Memory B cell (primary cell): Measurements from ENCODE around the gene BEND6.
"Not testable (repeated sequence)": the region's sequence is repeated elsewhere in the genome, so short reads cannot be mapped to it uniquely, and the experiment has no call there.

Experiments
- ATAC-seq: fragments of 150-1000 bp; cut with Tn5 transposase; 2 replicates; pipeline ENCODE4 v1.10.0; 2021; ENCODE audit warnings: low read depth, mild to moderate bottlenecking, moderate library complexity
- DNase-seq, 2 donors: peaks; one replicate each; pipeline ENCODE4 v3.0.0; 2022; ENCODE audit warnings: low spot score in 2 of 2
- H3K27ac Mint-ChIP-seq: one replicate; pipeline ENCODE4 v1.8.0; 2022; ENCODE audit warnings: mild to moderate bottlenecking, moderate library complexity, mixed read lengths
- H3K27me3 Mint-ChIP-seq: one replicate; pipeline ENCODE4 v1.8.0; 2022; ENCODE audit warnings: mixed read lengths
- H3K36me3 Mint-ChIP-seq: one replicate; pipeline ENCODE4 v1.8.0; 2022; ENCODE audit warnings: mild to moderate bottlenecking, mixed read lengths
- H3K4me1 Mint-ChIP-seq: one replicate; pipeline ENCODE4 v1.8.0; 2022; ENCODE audit warnings: mixed read lengths
- H3K4me3 Mint-ChIP-seq: one replicate; pipeline ENCODE4 v1.8.0; 2022; ENCODE audit warnings: mild to moderate bottlenecking, moderate library complexity, mixed read lengths
- H3K9me3 Mint-ChIP-seq: one replicate; pipeline ENCODE4 v1.8.0; 2022; ENCODE audit warnings: mixed read lengths

The BEND6 gene

DNA sequence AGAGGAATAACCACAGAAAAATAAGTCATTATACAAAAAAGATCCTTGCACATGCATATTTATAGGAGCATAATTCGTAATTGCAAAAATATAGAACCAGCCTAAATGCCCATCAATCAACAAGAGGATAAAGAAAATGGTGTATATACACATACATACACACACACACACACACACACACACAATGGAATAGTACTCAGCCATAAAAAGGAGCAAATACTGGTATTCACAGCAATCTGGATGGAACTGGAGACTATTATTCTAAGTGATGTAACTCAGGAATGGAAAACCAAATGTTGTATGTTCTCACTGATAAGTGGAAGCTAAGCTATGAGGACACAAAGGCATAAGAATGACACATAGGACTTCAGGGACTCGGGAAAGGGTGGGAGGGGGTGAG is 89.7 kb downstream of the BEND6 start:
- DNase-seq, result no peak
- no peak for ATAC-seq
- Mint-ChIP-seq H3K4me3 (no peak overlapping the region), H3K27me3 (peaks cover 8% of the 10 kb centered on the region), H3K27ac (no peak overlapping the region), H3K36me3 (peaks cover 7% of the 10 kb centered on the region), H3K9me3 (no peaks in the 10 kb centered on the region), H3K4me1 (peaks cover 14% of the 10 kb centered on the region)

DNA sequence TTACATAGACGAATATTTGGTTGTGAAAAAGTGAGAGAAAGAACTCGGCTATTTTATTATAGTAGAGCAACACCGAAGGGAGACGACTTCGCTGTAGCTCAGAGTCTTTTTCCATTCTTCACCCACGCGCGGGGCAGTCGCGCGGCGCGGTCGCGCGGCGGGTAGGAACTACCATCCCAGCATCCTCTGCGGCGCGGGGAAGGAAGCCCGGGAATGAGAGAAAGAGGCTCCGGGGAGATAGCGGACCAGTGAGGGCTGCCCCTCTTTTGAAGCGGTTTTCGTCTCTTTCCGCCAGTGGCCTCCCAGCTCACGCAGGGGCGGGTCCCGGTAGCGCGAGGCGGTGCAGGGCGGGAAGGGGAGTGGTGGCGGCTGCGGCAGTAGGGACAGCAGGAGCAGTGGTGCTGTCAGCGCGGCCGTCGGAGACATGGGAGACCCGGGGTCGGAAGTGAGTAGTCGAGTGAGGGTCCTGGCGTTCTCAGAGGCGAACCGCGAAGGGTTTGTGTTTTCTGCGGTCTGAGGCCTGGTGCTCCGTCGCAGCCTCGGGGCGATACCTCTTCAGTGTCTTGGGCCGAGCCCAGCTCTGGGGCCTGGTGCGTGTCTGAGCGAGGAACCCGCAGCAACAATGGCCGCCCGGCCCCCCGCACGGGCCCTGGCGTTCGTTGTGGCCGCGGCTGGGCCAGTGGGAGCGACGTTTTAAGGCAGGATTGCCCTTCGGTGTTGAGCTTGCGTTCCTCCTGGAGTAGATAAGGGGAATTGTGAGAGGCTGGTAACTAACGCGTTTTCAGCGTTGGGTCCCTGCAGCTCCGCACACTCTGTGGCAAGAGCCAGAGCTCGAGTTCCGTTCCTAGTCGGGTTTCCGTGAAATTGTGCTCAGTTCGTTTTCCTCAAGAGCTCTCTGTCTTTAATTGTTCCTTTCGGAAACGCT is 91.7 kb downstream of the BEND6 start, which contains the start of gene KIAA1586:
TSS of gene KIAA1586 (plus strand) at position 362 of the 925 bp plus-strand sequence. CDS start at position 425, 63 bp downstream.
- H3K36me3 Mint-ChIP-seq, result peaks cover 12% of the 10 kb centered on the region
- DNase-seq (peak; percentile 44 to 52), ATAC-seq (peak; percentile 76)
- peak within 1 kb of the TSS; percentile 98 for H3K4me3 Mint-ChIP-seq
- H3K27me3 Mint-ChIP-seq, H3K9me3 Mint-ChIP-seq: not testable (repeated sequence)
- peaks cover 16% of the 10 kb centered on the region for H3K4me1 Mint-ChIP-seq
- H3K27ac Mint-ChIP-seq, result peak within 1 kb of the TSS; percentile 81

- Mint-ChIP-seq H3K36me3 (peaks cover 12% of the 10 kb centered on the region), H3K4me1 (peaks cover 16% of the 10 kb centered on the region)
- ATAC-seq, result peak; percentile 53
- H3K4me3 Mint-ChIP-seq, DNase-seq, H3K27me3 Mint-ChIP-seq, H3K27ac Mint-ChIP-seq, H3K9me3 Mint-ChIP-seq: not testable (repeated sequence)
Measured at GRCh38 chr6:57047257-57047585, 92.3 kb downstream of the BEND6 start.

DNA sequence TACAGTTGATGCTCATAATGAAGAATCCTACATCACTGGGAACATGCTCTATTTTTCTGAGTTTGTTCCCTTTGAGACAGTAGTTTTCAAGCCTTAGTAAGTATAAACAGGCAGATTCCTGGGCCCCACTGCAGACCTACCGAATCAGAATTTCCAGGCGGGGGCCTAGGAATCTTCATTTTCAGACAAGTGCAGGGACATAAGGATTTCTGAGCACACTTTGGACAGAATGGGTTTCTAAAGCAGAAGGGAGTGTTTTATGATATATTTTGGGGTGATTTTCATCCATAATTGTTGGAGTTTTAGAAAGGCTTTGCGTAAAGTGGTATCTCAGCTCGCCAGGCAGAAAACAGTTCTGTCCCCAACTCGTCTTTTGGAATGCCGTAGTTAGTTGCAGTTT is 93.0 kb downstream of the BEND6 start:
- peaks cover 14% of the 10 kb centered on the region for H3K36me3 Mint-ChIP-seq
- H3K27ac Mint-ChIP-seq, result not testable (repeated sequence)

GRCh38 chr6:57048577-57048976 is 93.7 kb downstream of the BEND6 start:
- ATAC-seq (no peak), DNase-seq (no peak)
- Mint-ChIP-seq H3K36me3 (peaks cover 19% of the 10 kb centered on the region), H3K4me1 (peaks cover 16% of the 10 kb centered on the region), H3K27ac (peak overlapping the region; percentile 17), H3K4me3 (no peak overlapping the region), H3K9me3 (no peaks in the 10 kb centered on the region), H3K27me3 (no peaks in the 10 kb centered on the region)

More for the DNA sequence above, 93.0 kb downstream of the BEND6 start:
- H3K27me3 Mint-ChIP-seq, H3K9me3 Mint-ChIP-seq, H3K4me3 Mint-ChIP-seq, DNase-seq, ATAC-seq: not testable (repeated sequence)
- peaks cover 16% of the 10 kb centered on the region for H3K4me1 Mint-ChIP-seq

GRCh38 chr6:57063847-57064246 is 108.9 kb downstream of the BEND6 start:
- no peak for ATAC-seq
- H3K9me3 Mint-ChIP-seq, result no peaks in the 10 kb centered on the region
- H3K4me3 Mint-ChIP-seq, result no peak overlapping the region
- H3K36me3 Mint-ChIP-seq, result peaks cover 10% of the 10 kb centered on the region
- no peak overlapping the region for H3K27ac Mint-ChIP-seq
- H3K27me3 Mint-ChIP-seq, result no peaks in the 10 kb centered on the region
- H3K4me1 Mint-ChIP-seq, result peaks cover 3% of the 10 kb centered on the region
- no peak for DNase-seq

DNA sequence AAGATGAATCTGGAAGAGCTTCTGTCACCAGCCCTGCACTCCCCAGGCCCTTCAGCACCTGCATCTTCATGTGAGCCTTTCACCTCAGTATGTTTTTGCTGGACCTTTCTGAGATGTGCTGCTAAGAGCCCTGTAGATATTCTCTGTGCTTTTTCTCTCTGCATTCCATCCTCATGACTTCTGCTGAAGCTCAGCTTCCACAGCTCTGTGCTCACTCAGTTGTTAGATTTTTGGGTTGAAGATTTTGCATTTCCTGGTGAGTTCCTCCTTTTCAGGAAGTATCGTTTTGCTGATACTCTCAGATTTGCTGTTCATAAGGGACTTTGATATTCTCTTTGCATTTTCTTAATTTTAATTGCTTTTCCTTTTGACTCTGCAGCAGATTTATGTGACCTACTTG is 109.9 kb downstream of the BEND6 start:
- Mint-ChIP-seq H3K27ac (peak overlapping the region; percentile 31), H3K4me1 (peaks cover 3% of the 10 kb centered on the region)
- no peak for ATAC-seq

DNA sequence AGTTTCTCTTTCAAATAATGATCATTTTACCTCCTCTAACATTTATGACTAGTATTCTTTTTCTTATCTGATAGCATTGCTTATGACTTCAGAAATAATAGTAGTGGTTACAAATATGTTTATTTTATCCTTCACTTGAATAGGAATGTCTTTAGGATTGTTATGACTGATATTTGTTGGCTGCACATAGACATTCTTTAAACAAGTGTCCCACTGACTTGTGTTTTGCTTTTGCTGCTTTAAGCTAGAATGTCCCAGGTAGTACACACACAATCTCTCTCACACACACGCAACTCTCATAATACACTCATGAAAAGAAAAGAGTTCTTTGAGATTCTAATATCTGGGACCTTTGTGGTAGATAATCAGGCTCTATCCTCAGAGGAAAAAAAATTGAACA is 113.2 kb downstream of the BEND6 start:
- no peak for DNase-seq

More for the DNA sequence above, 109.9 kb downstream of the BEND6 start:
- H3K4me3 Mint-ChIP-seq, result no peak overlapping the region
- peaks cover 7% of the 10 kb centered on the region for H3K36me3 Mint-ChIP-seq
- no peaks in the 10 kb centered on the region for H3K9me3 Mint-ChIP-seq
- H3K27me3 Mint-ChIP-seq, result no peaks in the 10 kb centered on the region
- no peak for DNase-seq

DNA sequence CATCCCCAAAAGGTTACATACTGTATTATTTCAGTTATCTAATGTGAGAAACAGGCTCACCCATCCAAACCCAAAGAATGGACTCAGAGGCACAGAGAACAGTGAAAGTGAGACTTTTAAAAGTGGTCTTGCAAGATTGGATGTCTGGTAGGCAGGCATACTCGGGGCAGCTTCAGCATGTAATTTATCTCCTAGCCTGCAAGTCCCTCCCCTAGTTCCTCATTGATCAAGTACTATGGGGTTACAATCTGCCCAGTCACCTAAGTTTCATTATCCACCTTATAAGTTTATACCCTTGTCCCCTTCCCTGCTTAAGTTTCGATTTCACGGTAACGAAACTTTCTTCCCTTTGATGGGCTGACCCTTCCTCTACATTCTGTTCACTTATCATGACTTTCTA is 114.3 kb downstream of the BEND6 start:
- Mint-ChIP-seq H3K9me3 (no peaks in the 10 kb centered on the region), H3K27ac (no peak overlapping the region), H3K27me3 (no peaks in the 10 kb centered on the region), H3K4me3 (no peak overlapping the region), H3K4me1 (peaks cover 3% of the 10 kb centered on the region), H3K36me3 (peaks cover 7% of the 10 kb centered on the region)
- ATAC-seq, result no peak
- DNase-seq, result no peak

More for the DNA sequence above, 113.2 kb downstream of the BEND6 start:
- no peaks in the 10 kb centered on the region for H3K27me3 Mint-ChIP-seq
- peaks cover 3% of the 10 kb centered on the region for H3K4me1 Mint-ChIP-seq
- no peak for ATAC-seq
- peaks cover 3% of the 10 kb centered on the region for H3K36me3 Mint-ChIP-seq
- H3K27ac Mint-ChIP-seq, result no peak overlapping the region
- no peaks in the 10 kb centered on the region for H3K9me3 Mint-ChIP-seq
- no peak overlapping the region for H3K4me3 Mint-ChIP-seq

DNA sequence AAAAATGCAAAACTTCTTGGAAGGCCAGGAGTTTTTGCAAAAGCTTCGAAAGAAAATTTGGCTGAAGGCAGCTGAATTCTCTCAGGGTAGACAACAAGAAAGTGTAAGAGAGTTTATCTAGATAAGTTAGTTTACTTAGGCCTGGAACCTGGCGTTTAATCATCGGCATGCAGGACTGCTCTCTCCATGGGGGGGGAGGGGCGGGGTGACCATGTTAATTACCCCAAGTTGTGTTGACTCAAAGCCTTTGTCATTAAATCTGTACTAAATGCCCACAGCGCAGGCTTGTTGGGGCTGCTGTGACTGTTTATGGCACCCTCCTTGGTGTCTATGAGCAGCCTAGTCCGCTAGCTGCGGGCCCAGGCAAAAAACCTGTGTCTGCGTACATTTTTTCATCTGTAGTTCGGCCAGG is 115.0 kb downstream of the BEND6 start:
- H3K4me3 Mint-ChIP-seq, result no peak overlapping the region
- no peak for ATAC-seq
- H3K27me3 Mint-ChIP-seq, result no peaks in the 10 kb centered on the region
- DNase-seq, result no peak
- H3K36me3 Mint-ChIP-seq, result peaks cover 7% of the 10 kb centered on the region
- no peaks in the 10 kb centered on the region for H3K9me3 Mint-ChIP-seq
- no peak overlapping the region for H3K27ac Mint-ChIP-seq
- peaks cover under 1% of the 10 kb centered on the region for H3K4me1 Mint-ChIP-seq

GRCh38 chr6:57072108-57072507 is 117.2 kb downstream of the BEND6 start:
- no peak overlapping the region for H3K27ac Mint-ChIP-seq
- no peaks in the 10 kb centered on the region for H3K9me3 Mint-ChIP-seq
- H3K27me3 Mint-ChIP-seq, result no peaks in the 10 kb centered on the region
- peaks cover 7% of the 10 kb centered on the region for H3K36me3 Mint-ChIP-seq
- no peaks in the 10 kb centered on the region for H3K4me1 Mint-ChIP-seq
- no peak overlapping the region for H3K4me3 Mint-ChIP-seq
- DNase-seq (no peak), ATAC-seq (no peak)

GRCh38 chr6:57074383-57074782 is 119.5 kb downstream of the BEND6 start:
- Mint-ChIP-seq H3K4me3 (no peak overlapping the region), H3K27me3 (no peaks in the 10 kb centered on the region), H3K9me3 (no peaks in the 10 kb centered on the region), H3K36me3 (peaks cover 6% of the 10 kb centered on the region), H3K4me1 (no peaks in the 10 kb centered on the region), H3K27ac (no peak overlapping the region)
- no peak for DNase-seq
- ATAC-seq, result no peak

DNA sequence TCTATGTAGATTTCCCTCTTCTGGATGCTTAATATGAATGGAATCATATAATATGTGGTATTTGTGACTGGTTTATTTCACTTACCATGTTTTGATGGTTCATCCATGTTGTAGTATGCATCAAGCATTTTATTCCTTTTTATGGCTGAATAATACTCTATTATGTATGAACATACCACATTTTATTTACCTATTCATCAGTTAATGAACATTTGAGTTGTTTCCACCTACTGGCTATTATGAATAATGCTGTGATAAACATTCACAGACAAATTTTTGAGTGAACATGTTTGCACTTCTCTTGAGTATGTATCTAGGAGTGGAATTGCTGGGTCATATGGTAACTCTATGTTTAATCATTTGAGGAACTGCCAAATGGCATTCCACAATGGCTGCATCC is 120.2 kb downstream of the BEND6 start:
- no peak for ATAC-seq
- H3K4me1 Mint-ChIP-seq, result no peaks in the 10 kb centered on the region
- H3K27ac Mint-ChIP-seq, result no peak overlapping the region
- no peak for DNase-seq
- H3K4me3 Mint-ChIP-seq, result no peak overlapping the region
- no peaks in the 10 kb centered on the region for H3K27me3 Mint-ChIP-seq
- H3K36me3 Mint-ChIP-seq, result peaks cover 6% of the 10 kb centered on the region
- no peaks in the 10 kb centered on the region for H3K9me3 Mint-ChIP-seq
